Stimulated activated CD4-positive, alpha-beta T cell treated with anti-CD3 and anti-CD28 coated beads, Interleukin-4, amount 100 ng/mL, for 4 hours (primary cell): ENCODE data around the gene CDH4.

ENCODE experiments used
- DNase-seq, 2 experiments: peaks; one replicate each; pipeline ENCODE4 v3.0.0-alpha.2; 2020

The CDH4 gene

DNA sequence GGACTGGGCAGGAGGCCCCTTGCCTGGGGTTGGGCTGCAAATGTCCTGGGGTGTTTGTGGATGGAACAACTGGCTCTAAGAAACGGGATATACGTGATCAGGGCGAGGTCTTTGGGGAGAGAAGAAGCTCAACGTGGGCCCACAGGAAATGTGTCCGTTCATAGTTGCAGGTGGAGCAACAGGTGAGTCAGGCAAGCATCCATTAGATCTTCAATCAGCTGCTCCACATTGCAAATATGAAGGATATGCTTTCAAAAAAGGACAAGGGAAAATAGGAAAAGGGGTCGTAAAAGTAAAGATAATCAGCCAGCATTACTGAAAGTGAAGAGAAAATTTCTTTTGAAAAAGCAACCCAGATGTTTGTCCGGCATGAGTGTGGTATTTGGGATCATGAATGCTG lies 251.0 kb downstream of the CDH4 start:
- no peak for DNase-seq

DNA sequence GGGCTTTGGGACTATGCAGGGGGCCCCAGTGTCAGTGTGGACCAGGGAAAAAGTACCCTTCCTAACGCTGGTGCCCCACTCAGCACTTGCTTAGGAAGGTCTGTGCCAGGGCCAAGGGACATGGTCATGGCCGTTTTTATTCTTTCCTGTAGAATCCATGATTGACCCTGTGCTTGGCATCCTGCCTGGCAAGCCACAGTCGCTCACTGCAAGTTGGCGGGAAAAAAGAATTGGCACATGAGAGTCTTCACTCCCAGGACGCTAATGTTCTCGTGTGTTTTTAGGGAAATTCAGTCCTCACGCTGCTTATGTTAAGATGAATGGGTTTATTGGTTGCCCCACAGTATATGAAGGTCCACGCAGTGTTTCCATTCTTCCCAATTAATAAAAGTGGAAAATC lies 253.4 kb downstream of the CDH4 start:
- no peak for DNase-seq

DNA sequence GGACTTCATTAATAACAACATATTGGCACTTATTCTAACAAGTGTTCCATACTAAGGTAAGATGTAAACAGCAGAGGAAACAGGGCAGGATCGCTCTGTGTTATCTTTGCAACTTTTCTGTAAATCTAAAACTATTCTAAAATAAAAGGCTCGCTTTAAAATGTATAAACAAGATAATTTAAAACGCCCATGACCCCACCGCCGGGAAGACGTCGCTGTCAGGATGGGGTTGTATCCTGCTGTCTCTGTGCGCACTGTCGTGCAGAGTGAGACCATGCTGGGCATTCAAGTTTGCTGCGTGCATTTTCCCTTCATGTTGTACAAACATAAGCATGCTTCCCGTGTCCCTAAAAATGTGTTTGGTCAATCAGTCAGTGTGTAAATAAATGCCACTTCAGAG lies 255.7 kb downstream of the CDH4 start:
- DNase-seq, result no peak

DNA sequence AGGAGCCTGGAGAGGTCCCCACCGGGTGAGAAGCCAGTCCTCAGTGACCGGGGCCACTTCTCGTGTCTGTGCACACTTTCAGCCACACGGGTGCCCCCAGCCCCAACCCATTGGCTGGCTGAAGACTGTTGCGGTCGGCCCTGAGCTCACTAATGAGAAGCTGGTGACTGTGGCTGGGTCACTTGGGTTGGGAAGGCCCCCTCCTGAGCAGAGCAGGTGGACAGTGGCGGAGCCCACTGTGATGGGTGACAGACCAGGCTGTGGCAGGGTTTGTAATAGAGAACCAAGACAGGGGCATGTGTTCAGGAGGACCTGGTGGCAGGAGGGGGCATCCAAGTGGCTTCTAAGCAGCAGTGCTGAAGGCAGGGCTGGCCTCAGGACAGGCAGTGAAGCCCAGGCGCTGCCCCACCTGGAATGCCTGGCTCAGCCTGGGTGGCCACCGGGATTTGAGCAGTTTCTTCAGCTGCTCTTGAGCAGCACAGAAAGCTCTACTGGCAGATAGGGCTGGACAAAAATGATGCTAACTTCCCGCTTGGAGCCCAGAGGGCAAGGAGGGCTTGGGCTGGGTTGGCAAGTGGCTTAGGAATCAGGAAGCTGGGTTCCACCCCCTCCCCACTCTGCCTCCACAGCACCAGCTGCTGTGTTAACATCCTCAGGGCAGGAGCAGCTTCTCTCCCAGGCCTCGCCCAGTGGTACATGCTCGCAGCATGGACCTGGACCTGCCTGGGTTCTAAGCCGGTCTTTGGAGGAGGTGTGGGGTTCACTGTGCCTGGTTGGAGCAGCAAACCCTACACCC lies 256.4 kb downstream of the CDH4 start:
- DNase-seq, result no peak

DNA sequence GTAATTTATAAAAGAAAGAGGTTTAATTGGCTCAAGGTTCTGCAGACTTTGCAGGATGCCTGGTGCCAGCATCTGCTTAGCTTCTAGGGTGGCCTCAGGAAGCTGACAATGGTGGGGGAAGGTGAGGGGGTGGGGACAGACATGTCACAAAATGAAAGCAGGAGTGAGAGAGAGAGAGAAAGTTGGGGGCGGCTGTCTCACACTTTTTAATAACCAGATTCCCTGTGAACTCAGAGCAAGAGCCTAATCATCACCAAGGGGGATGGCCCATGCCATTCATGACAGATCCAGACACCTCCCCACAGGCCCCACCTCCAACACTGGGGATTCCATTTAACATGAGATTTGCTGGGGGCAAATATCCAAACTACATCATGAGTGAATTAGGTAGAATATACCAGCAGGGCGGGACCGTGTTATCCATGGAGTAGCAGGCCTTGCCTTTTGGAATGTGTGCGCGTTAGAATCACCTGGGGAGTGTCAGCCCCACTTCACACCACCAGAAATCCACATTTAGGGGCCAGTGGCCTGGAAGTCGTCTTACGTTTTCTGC lies 258.8 kb downstream of the CDH4 start:
- no peak for DNase-seq

DNA sequence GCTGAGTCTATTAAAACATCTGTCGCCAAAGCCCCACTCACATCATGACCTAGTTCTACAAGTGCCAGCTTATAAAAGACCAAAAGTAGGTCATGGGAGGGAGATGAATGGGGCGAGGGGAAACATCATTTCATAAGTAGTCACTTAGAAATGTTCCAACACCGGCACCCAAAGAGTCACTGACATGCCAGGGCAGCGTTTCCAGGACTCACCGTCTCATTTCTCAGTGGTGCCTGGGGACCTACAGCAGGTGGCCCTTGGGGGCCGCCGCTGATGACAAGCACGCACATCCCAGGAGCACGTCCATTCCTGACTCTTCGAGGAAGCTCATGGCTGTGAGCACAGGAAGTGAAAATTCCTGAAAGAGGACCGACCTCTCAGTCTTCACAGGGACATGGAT lies 260.4 kb downstream of the CDH4 start:
- DNase-seq, result no peak

DNA sequence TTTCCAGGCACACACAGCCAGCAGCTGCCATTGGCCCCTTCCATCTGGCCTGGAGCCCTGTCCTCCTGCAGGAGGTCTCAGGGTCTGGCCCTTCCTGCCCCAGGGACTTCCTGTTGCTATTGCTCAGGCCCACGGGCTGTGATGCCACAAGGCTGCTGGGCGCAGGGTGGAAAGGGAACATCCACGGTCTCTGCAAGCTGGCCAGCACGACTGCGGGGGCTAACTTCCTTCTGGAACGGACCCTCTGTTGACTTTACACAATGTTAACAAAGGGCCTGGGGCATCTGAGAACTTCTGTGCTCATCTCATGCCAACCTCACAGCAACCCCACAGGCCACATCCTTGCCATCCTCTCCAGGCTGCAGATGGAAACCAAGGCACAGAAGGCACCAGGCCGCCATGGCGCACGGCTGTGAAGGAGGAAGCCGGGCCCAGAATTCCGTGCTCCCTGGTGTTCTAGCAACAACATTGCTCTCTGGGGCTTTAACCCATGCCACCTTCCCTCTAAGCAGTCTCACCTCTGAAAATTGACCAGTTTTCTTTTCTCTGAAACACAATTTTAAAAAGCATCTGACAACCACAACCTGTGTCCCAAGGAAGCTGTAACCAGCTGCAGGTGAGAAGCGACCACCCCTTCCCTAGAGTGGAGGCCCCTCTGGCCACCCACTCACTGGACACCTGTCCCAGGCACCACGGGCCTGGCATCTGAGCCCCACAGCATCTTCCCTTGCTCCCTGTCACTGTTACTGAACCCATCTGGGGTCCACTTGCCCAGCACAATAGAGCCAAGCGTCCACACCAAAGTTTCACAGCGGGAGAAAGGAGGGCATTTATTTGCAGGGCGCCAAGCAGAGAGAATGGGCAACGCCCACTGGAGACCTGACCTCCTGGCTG lies 261.3 kb downstream of the CDH4 start:
- DNase-seq, result no peak

DNA sequence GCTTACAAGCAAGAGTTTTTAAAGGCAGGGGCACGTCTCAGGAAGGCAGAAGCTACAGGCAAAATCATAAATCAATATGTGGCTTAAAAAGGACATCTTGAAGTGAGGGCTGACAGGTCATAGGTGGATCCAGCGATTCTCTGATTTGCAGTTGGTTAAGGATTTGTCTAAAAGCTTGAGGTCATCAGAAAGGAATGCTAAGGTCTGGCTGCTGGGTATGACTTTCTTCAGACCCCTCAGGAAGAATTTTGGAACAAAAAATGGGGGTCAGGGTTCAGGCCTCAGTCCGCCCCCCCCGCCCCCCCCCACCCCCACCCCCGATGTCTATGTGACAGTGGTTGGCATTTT lies 261.9 kb downstream of the CDH4 start:
- DNase-seq, result no peak

DNA sequence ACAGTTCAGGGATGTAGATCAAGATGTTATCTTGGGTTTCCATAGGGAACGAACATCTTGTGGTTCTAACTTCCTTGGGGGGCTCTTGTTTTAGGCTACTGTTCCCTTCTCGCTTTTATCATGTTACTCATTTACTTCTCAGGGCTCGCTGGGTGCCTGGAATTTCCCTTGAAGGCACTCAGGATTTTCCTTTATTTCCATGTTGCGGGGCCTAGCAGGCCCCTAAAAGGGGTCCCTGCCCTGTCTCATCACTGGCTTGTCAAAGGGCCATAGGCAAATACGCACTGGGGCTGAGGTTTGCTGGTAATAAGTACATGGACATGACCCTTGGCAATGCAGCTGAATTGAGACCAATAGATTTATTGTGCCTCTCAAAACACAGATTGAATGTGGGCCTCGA lies 262.3 kb downstream of the CDH4 start:
- no peak for DNase-seq

DNA sequence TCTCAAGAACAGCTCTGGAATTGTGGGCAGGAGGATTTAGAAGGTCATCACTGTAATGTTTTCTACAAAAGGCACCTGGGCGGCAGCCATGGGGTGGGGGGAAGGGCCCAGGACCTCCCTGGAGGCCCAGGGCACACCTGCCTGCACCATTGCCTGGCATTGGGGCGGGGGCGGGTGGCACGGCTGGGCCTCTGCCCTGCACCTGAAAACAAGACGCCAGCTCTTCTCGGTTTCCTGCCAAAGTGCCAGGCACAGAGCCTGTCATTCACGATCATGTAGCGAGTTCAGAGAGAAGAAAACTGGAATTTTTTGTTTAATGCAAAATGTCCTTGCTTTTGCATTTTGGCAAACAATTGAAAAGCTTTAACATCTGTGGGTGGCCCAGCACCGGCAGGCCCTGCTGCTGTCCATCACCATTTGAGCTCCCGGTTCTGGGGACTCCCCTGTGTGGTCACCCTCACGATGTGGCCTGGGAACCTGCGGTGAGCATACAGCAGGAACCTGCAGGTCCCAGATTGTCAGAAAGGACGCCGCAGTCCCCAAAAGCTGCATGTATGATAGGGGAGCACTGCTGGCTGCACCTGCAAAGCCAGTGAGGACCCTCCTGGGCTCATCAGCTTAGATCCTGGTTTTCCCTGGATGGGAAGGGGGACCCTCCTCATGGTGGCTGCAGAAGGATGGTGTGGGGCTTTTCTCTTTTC lies 262.9 kb downstream of the CDH4 start:
- DNase-seq, result no peak

DNA sequence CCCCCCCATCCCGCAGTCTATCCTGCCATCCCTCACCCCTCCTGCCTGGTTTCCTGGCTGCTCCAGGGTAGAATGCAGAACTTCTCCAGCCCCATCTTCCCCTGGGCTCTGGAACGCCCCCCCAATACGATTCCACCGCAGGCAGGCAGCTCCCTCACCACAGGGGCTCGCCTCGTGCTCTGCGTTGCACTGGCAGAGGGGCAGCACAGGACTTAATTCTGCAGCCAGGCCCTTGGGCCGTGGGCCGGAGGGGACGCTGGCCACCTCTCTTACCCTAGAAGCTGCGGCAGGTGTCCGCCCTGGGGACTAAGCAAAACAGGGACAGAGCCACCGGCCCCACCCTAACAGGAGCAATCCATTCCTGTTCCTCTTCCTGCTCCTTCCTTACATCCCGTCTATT lies 263.9 kb downstream of the CDH4 start:
- DNase-seq, result no peak

DNA sequence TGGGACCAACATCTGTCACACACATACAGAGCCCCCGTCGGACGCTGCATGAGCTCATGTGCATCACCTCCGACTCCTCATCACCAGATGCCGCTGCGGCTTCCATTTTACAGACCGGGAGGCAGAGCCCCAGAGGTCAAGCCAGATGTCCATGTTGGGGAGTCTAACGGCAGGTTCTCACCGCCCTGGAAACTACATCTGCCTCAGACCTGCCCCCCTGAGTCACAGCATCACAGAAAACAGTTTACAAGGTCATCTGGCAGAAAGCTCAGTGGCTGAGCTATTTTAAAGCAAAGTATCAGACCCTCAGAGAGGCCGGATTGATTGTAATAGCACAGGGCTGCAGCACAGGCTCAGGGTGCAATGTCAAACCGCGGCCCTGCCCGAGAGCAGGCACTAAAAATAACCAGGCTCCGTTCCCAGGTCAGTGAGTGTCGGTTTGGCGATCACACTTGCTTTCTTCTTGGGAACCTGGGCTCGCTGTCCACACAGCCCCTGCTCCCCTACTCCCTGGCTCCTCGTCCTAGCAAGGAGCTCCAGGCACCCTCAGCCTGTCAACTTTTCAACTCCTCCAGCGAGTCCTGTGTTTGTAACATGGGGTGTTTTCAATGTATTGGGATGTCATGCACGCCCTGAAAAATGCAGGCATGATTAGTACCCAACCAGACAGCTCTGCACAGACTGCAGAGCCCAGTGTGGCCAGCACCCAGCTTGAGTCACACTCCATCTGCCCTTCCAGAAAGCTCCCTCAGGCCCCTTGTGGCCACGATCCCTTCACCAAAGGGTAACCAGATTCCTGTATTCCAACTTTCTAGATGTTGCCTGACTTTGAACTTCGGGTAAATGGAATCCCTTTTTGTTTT lies 264.5 kb downstream of the CDH4 start:
- DNase-seq, result no peak

DNA sequence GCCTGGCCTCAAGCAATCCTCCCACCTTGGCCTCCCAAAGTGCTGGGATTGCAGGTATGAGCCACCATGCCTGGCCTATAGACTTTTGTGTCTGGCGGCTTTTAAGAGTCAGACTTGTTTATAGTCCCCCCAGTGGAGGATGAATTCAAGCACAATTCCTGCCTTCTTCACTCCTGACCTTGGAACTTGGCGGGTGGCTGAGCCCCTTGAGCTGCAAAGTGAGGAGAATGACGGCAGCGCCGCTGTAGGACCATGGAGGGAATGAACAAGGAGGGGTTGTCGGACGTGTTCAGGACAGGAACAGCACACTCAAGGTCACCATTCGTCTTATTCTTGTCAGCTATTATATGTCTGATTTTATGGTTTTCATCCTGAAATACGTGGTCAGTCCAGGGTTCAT lies 265.4 kb downstream of the CDH4 start:
- DNase-seq, result no peak

DNA sequence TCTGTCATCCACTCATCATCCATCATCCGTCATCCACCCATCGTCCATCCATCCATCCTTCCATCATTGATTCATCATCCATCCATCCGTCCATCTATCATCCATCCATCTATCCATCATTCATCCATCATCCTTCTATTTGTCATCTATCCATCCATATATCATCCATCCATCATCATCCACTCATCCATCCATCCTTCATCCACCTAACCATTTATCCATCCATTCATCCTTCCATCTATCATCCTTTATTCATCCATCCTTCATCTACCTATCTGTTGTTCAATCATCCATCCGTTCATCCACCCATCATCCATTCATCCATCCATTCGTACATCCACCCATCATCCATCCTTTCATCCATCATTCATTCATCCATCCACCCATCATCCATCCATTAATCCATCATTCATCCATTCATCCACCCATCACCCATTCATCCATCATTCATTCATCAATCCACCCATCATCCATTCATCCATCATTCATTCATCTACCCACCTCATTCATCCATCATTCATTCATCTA lies 266.4 kb downstream of the CDH4 start:
- DNase-seq, result no peak

DNA sequence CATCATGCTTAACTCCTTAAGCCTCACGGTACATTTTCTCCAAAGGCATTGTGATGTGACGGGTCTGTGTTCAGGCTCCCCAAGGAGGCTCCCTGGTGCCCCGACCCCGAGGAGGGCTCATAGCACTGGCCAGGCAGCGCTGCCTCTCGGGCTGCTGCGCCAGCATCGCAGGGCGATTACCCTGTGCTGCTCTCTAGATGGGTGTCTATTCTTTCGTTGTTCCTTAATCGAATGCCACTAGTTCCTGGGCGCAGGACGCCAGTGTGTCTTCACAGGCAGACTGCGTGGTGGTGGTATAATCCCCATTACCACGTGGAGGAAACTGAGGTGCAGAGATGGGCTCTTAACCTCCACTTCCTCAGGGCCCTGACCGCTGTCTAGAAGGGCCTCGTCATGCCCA lies 267.4 kb downstream of the CDH4 start:
- no peak for DNase-seq

DNA sequence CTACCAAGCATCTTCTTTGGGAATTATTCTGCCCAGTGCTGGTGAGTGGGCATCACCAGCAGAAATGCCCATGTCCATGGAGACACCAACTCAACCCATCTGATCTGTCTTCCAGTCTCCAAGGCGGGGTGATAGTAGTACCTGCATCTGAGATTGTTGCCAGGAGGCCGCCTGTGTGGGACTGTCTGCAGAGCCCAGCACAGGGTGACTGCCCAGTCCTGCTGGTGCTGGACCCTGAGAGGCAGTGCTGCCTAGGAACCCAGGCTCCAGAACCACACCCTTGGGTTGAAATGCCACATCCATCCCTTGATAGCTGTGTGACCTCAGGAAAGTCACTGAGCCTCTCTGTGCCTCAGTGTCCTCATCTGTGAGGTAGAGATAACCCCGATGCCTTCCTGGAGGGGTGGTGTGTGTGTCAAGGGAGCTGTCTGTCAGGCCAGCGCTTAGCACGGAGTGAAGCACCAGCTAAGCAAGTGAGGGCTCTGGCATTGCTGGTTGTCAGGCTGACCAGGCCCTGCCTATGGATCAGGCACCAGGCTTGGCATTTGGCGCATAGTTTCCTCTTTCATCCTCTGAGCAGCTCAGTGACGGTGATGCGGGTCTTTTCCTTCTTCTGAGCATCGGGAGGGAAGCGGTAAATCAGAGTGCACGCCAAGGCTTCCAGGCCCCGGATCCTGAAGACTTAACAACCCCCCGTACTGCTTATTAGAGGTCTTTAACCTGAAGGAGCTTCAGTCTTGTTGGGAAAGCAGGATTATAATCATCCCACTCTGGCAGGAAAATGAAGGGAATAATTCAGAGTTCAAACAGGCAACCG lies 268.2 kb downstream of the CDH4 start:
- DNase-seq, result no peak

DNA sequence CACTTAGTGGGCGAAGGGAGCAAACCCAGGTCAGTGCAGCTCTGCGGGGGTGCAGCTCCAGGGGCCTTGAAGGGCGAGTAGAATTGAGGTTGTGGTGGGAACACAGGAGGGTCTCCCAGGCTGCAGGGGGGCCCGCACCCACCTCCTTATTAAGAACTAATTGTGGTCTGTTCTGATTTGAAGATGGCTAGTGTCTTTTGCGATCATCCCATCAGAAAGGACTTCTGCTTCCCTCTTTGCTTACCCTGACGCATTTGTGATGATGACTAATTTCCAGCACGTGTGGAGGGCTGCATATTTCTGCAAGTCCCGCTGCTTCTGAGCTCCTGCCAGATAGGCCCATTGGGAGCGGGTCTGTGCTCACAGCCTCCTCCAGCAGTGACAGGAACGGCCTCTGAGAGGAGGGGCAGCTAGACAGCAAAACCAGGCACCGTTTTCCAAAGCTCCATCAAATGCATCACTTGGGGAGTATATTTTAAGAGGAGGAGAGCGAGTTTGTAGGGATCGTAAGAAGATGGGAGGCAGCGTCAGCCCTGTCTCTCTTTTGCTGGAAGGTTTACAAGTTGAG lies 268.9 kb downstream of the CDH4 start:
- no peak for DNase-seq

DNA sequence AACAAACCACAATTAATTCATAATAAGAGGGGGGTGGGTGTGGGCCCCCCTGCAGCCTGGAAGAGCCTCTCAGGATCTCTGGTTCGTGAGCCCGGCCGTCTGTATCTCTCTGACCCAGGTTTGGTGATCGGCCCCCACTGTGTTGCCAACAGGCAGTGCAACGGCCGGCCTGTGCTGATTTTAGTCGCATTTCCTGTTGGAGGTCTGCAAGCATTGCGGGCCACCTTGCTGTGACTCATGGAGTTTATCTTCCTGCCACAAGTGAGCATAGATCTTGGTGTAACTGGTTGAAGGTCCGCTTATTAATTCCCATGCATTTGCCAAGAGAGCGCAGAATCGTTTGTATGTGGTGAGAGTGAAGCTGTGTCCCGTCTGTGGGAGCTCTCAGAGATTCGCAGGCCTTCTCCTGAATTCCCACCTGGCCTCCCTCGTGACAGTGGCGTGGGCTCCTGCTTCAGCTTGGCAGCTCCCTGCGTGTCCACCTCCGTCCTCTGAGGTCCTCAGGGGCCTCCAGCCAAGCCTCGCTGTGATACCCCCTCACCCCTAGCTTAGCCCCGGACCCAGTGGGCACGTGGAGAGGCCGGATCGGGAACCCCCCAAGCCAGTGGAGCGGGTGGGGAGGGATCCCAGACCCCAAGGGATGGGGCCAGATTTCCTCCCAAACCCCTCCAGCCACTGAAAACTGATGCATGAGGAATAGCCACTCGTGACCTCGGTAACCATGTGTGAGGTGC lies 269.8 kb downstream of the CDH4 start:
- no peak for DNase-seq

DNA sequence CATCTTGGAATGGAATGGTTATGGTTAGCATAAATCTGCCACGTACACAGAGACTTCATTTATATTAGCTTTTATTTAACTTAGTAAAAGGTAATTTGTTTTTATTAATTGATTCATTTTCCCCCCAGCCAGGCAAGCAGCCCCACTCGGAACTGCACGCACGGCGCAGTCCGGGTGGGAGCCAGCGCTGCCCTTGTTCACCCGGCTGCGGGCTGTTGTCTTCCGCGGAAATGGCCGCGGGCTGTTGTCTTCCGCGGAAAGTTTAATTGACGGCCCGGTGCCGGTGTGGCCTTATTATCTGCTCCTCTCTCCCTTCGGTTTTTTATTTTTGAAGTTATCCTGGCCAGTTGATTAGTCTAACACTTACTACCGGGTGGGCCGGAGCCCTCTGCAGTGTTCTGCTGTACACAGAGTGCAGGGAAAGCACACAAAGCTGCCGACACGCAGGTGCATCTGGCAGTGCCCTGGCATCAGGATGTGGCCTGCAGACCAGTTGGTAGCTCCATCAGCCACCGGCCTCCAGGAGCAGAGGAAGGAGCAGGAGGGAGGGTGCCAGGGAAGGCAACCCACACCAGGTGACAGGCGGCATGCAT lies 270.5 kb downstream of the CDH4 start:
- DNase-seq, result no peak

DNA sequence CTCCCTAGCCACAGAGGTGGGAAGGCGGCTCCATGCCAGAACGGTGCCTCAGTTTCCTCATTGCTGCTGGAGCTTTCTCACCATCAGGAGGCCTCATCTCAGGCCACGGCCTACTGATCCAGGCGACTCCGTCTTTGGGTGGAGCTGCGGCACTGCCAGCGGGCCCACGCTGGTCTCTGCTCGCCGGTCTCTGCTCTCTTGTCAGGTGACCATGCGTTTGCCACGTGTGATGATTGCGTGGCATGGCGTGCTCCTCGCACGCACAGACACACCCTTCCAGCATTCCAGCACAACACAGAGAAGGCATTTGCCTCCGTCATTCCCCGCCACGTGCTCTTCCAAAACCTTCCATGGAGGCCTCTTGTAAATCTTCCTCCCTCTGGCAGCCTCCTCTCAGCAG lies 271.1 kb downstream of the CDH4 start:
- DNase-seq, result no peak
